Hepatic stellate cell (primary cell): ENCODE results near the gene LTB4R2.
A peak's percentile ranks its signal among the peaks of the same experiment; 100 is the strongest.

ENCODE experiments used
- DNase-seq: peaks from one replicate; pipeline ENCODE4 v3.0.0; 2011; ENCODE audit warnings: low spot score

Gene LTB4R2

GRCh38 chr14:24309538-24310264, at the start of gene LTB4R2:
Gene LTB4R2 (plus strand): TSS chr14:24310140. CDS start chr14:24310665, 525 bp downstream.
- no peak for DNase-seq

- DNase-seq, result no peak
These were observed 49.2 kb upstream of the LTB4R2 start for GRCh38 chr14:24260780-24261157.

GRCh38 chr14:24261256-24261968, 48.5 kb upstream of the LTB4R2 start:
- no peak for DNase-seq

- no peak for DNase-seq
These were observed 48.0 kb upstream of the LTB4R2 start for GRCh38 chr14:24261969-24262327.

GRCh38 chr14:24262821-24263733, 46.9 kb upstream of the LTB4R2 start, which contains the start of gene TGM1:
Gene TGM1 (minus strand): TSS chr14:24263177. CDS start chr14:24262352, 825 bp downstream.
- no peak for DNase-seq

- no peak for DNase-seq
These were observed 46.1 kb upstream of the LTB4R2 start for GRCh38 chr14:24263848-24264247.

- no peak for DNase-seq
These were observed 45.6 kb upstream of the LTB4R2 start for GRCh38 chr14:24264298-24264697.

GRCh38 chr14:24266344-24267244, 43.3 kb upstream of the LTB4R2 start:
- DNase-seq, result no peak

GRCh38 chr14:24267516-24267915, 42.4 kb upstream of the LTB4R2 start:
- no peak for DNase-seq

- DNase-seq, result no peak
These were observed 41.7 kb upstream of the LTB4R2 start for GRCh38 chr14:24268225-24268624.

- DNase-seq, result no peak
These were observed 40.6 kb upstream of the LTB4R2 start for GRCh38 chr14:24269368-24269767.

GRCh38 chr14:24269910-24270536, 39.9 kb upstream of the LTB4R2 start:
- DNase-seq, result no peak

- DNase-seq, result no peak
These were observed 39.3 kb upstream of the LTB4R2 start for GRCh38 chr14:24270537-24271133.

- peak; percentile 96 for DNase-seq
These were observed 38.7 kb upstream of the LTB4R2 start, which contains the start of gene RABGGTA for GRCh38 chr14:24271134-24271833. Gene RABGGTA (minus strand): TSS chr14:24271597. CDS start chr14:24271115, 482 bp downstream.

- DNase-seq, result no peak
These were observed 38.1 kb upstream of the LTB4R2 start for GRCh38 chr14:24271834-24272263.

- no peak for DNase-seq
These were observed 37.5 kb upstream of the LTB4R2 start for GRCh38 chr14:24272467-24272866.

- DNase-seq, result no peak
These were observed 36.4 kb upstream of the LTB4R2 start for GRCh38 chr14:24273422-24273998.

GRCh38 chr14:24274101-24274543, 35.8 kb upstream of the LTB4R2 start:
- no peak for DNase-seq

GRCh38 chr14:24277071-24277470, 32.9 kb upstream of the LTB4R2 start:
- no peak for DNase-seq
